HepG2 (cell line): Measurements from ENCODE around the gene CFAP300.

Experiments used
- FOSL1 ChIP-seq: sonication (generic); formaldehyde crosslinking; IDR thresholded peaks from 2 replicates; pipeline ENCODE4 v1.9.0; 2021; ENCODE audit warnings: missing genetic modification reagents, borderline replicate concordance
- JUND ChIP-seq: sonication (generic); formaldehyde crosslinking; IDR thresholded peaks from 2 replicates; pipeline ENCODE4 v1.8.0; 2022; ENCODE audit warnings: mild to moderate bottlenecking, missing genetic modification reagents
- POLR2AphosphoS5 ChIP-seq: IDR thresholded peaks from 2 replicates; pipeline ENCODE4 v1.6.1; 2012; ENCODE audit warnings: low read depth, low read length
- RXRA ChIP-seq: sonication (generic); formaldehyde crosslinking; IDR thresholded peaks from 2 replicates; pipeline ENCODE4 v1.5.1; 2020; ENCODE audit warnings: missing genetic modification reagents
- ZFP82 ChIP-seq: sonication (generic); formaldehyde crosslinking; IDR thresholded peaks from 2 replicates; pipeline ENCODE4 v1.5.1; 2020; ENCODE audit warnings: mild to moderate bottlenecking, missing genetic modification reagents, borderline replicate concordance
- ZFY ChIP-seq: sonication (generic); formaldehyde crosslinking; IDR thresholded peaks from 2 replicates; pipeline ENCODE4 v1.4.0; 2020; ENCODE audit warnings: missing genetic modification reagents
- ZNF251 ChIP-seq: sonication (generic); formaldehyde crosslinking; IDR thresholded peaks from 2 replicates; pipeline ENCODE4 v1.9.0; 2021; ENCODE audit warnings: mild to moderate bottlenecking, missing genetic modification reagents
- ZNF30 ChIP-seq: sonication (generic); formaldehyde crosslinking; IDR thresholded peaks from 2 replicates; pipeline ENCODE4 v1.5.0; 2020; ENCODE audit warnings: mild to moderate bottlenecking, missing genetic modification reagents
- TF ChIP-seq, protein P1 (sequence below): sonication (generic); formaldehyde crosslinking; IDR thresholded peaks from 2 replicates; pipeline ENCODE4 v1.5.0; 2020; ENCODE audit warnings: mild to moderate bottlenecking, missing genetic modification reagents, moderate library complexity
- TF ChIP-seq, protein P2 (sequence below), 2 experiments: sonication (generic) in 1 of 2; formaldehyde crosslinking in 1 of 2; IDR thresholded peaks; 2 replicates each; pipeline versions ENCODE4 v1.4.0 to v1.6.1; 2018 to 2020; ENCODE audit warnings: missing genetic modification reagents in 2 of 2, borderline replicate concordance in 1 of 2, low read depth in 1 of 2, mild to moderate bottlenecking in 1 of 2, missing biosample characterization in 1 of 2

GRCh38 chr11:102007567-102008437 lies 39.4 kb upstream of the CFAP300 start:
- TF ChIP-seq FOSL1 (CRISPR knock-in tag): no peak
- no peak for TF ChIP-seq POLR2AphosphoS5
- no peak for TF ChIP-seq ZNF251 (CRISPR knock-in tag)
- TF ChIP-seq, protein P1, sequence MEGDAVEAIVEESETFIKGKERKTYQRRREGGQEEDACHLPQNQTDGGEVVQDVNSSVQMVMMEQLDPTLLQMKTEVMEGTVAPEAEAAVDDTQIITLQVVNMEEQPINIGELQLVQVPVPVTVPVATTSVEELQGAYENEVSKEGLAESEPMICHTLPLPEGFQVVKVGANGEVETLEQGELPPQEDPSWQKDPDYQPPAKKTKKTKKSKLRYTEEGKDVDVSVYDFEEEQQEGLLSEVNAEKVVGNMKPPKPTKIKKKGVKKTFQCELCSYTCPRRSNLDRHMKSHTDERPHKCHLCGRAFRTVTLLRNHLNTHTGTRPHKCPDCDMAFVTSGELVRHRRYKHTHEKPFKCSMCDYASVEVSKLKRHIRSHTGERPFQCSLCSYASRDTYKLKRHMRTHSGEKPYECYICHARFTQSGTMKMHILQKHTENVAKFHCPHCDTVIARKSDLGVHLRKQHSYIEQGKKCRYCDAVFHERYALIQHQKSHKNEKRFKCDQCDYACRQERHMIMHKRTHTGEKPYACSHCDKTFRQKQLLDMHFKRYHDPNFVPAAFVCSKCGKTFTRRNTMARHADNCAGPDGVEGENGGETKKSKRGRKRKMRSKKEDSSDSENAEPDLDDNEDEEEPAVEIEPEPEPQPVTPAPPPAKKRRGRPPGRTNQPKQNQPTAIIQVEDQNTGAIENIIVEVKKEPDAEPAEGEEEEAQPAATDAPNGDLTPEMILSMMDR (CRISPR knock-in tag): peak; percentile 68
- TF ChIP-seq ZFP82 (CRISPR knock-in tag): no peak
- TF ChIP-seq, protein P2, sequence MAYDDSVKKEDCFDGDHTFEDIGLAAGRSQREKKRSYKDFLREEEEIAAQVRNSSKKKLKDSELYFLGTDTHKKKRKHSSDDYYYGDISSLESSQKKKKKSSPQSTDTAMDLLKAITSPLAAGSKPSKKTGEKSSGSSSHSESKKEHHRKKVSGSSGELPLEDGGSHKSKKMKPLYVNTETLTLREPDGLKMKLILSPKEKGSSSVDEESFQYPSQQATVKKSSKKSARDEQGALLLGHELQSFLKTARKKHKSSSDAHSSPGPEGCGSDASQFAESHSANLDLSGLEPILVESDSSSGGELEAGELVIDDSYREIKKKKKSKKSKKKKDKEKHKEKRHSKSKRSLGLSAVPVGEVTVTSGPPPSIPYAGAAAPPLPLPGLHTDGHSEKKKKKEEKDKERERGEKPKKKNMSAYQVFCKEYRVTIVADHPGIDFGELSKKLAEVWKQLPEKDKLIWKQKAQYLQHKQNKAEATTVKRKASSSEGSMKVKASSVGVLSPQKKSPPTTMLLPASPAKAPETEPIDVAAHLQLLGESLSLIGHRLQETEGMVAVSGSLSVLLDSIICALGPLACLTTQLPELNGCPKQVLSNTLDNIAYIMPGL (CRISPR knock-in tag; IDR thresholded peaks at IDR 0.05; ENCODE audit: borderline replicate concordance in 1 of 2, low read depth in 1 of 2): no peak
- TF ChIP-seq ZFY (CRISPR knock-in tag): no peak
- no peak for TF ChIP-seq RXRA (CRISPR knock-in tag)
- TF ChIP-seq ZNF30: no peak
- TF ChIP-seq JUND (CRISPR knock-in tag): no peak
